ENCODE results near the gene CSTF1. TPM values are rescaled to one million over a fixed set of nuclear protein-coding genes. Genes with fewer than 3 reads are reported as not detected.

Gene CSTF1
- polyA plus RNA-seq, 4 donors, result 32.3 to 46.5 (median 42.6) TPM

- no peak for DNase-seq (ENCODE audit: low read depth in 4 of 4, low spot score in 3 of 4)
Observed at GRCh38 chr20:56449459-56449858, 57.0 kb downstream of the CSTF1 start.

DNA sequence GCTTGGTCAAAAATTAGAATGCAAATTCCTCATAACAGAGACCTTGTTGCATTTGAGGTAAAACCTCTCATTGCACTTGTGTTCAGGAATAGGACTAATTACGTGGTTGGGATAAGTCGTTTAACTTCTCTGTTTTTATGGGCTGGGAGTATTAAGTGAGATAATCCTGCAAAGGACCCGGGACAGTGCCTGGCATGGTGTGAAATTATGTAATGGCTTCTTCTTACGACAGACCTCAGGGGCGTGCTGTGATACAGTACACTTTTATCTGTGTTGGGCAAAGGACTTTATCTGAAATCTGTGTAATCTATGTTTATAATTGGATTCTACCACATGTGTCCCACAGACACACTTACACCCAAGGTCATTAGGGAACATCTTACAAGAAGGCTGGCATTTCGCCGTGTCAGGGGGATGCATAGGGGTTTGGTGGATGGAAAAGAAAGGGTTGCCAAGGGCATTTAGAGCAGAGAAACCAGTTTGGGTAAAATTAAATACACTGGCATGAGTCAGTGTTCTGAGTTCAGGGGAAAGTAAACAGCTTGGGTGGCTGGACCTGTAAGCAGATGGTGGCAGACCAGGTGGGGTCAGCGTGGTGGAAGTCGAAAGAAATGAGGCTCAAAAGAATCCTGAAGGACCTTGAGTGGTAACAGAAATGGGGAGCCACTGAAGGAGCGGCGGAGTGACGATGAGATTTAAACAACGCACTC lies 58.8 kb downstream of the CSTF1 start:
- no peak for DNase-seq (ENCODE audit: low read depth in 4 of 4, low spot score in 3 of 4)

GRCh38 chr20:56453352-56453751 lies 60.9 kb downstream of the CSTF1 start:
- no peak for DNase-seq (ENCODE audit: low read depth in 4 of 4, low spot score in 3 of 4)

DNA sequence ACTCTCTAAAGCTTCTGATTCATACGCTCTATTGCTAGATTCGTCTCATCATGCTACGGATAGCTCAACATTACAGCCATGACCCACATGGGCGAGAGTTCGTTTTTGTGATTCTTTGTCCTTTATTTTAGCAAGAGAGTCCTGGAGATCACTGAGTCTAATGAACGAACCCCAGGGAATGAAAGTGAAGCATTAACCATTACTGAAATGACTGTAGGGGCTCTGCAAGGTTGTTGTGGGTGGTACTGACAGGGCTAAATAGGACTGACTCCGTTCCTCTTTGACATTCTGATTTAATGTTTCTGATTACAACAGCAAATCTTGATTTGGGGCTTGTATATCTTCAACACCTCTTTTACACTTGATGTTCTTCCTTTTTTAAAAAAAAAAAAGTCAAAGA lies 62.3 kb downstream of the CSTF1 start:
- DNase-seq (ENCODE audit: low read depth in 4 of 4, low spot score in 3 of 4), result no peak

Other genes with a start within 250 kb of the CSTF1 start
- gene MC3R, start 143.9 kb upstream of the CSTF1 start, polyA plus RNA-seq (ENCODE audit: insufficient read length in 4 of 4), result not detected
- gene FAM210B, start 33.7 kb upstream of the CSTF1 start, polyA plus RNA-seq (ENCODE audit: insufficient read length in 4 of 4), result 10 to 100 TPM; 38.7 to 84.7 (median 43.4) TPM
- 10 to 100 TPM; 13.2 to 16.5 (median 15.2) TPM for gene AURKA, start 430 bp upstream of the CSTF1 start, polyA plus RNA-seq (ENCODE audit: insufficient read length in 4 of 4)
- gene CASS4, start 19.6 kb downstream of the CSTF1 start, polyA plus RNA-seq (ENCODE audit: insufficient read length in 4 of 4), result 1 to 10 TPM in 3 of 4 donors, under 1 TPM in 1; 0.63 to 3.3 (median 2.8) TPM
- 100 to 1,000 TPM in 3 of 4 donors, 10 to 100 TPM in 1; 94.5 to 134 (median 129) TPM for gene RTF2, start 76.0 kb downstream of the CSTF1 start, polyA plus RNA-seq (ENCODE audit: insufficient read length in 4 of 4)
- gene FAM209A, start 132.1 kb downstream of the CSTF1 start, polyA plus RNA-seq (ENCODE audit: insufficient read length in 4 of 4), result under 1 TPM in 3 of 4 donors, not detected in 1; 0.29 to 0.40 (median 0.35) TPM
- gene FAM209B, start 140.6 kb downstream of the CSTF1 start, polyA plus RNA-seq (ENCODE audit: insufficient read length in 4 of 4), result under 1 TPM; 0.27 to 0.34 (median 0.30) TPM
- gene TFAP2C, start 236.7 kb downstream of the CSTF1 start, polyA plus RNA-seq (ENCODE audit: insufficient read length in 4 of 4), result 1 to 10 TPM in 3 of 4 donors, under 1 TPM in 1; 0.12 to 1.8 (median 1.2) TPM

All from left renal pelvis (tissue), 4 donors.